ENCODE measurements around the gene TAF1D. TPM values are rescaled to one million over a fixed set of nuclear protein-coding genes. Genes with fewer than 3 reads are reported as not detected.

TAF1D gene
- polyA plus RNA-seq, 1 donor from 2014 or later = 204 TPM

- peak overlapping the region; percentile 91 for H3K27ac ChIP-seq (ENCODE audit: low read length)
- peak overlapping the region; percentile 87 for H3K4me3 ChIP-seq (ENCODE audit: low read length)
- peak overlapping the region; percentile 92 for H3K9ac ChIP-seq (ENCODE audit: low read length)
- H3K36me3 ChIP-seq (ENCODE audit: insufficient read depth, low read length) = peaks cover 7% of the 10 kb centered on the region
- no peaks in the 10 kb centered on the region for H3K9me2 ChIP-seq (ENCODE audit: insufficient read depth, low read length)
- peaks cover 46% of the 10 kb centered on the region for H3K79me2 ChIP-seq (replicated peaks; ENCODE audit: insufficient read depth, low read length)
- H3K27me3 ChIP-seq (ENCODE audit: insufficient read depth, low read depth, low read length) = no peaks in the 10 kb centered on the region
- TF ChIP-seq TAF1 (IDR thresholded peaks at IDR 0.05; ENCODE audit: low read depth) = no peak
- TF ChIP-seq, protein P1, sequence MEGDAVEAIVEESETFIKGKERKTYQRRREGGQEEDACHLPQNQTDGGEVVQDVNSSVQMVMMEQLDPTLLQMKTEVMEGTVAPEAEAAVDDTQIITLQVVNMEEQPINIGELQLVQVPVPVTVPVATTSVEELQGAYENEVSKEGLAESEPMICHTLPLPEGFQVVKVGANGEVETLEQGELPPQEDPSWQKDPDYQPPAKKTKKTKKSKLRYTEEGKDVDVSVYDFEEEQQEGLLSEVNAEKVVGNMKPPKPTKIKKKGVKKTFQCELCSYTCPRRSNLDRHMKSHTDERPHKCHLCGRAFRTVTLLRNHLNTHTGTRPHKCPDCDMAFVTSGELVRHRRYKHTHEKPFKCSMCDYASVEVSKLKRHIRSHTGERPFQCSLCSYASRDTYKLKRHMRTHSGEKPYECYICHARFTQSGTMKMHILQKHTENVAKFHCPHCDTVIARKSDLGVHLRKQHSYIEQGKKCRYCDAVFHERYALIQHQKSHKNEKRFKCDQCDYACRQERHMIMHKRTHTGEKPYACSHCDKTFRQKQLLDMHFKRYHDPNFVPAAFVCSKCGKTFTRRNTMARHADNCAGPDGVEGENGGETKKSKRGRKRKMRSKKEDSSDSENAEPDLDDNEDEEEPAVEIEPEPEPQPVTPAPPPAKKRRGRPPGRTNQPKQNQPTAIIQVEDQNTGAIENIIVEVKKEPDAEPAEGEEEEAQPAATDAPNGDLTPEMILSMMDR (IDR thresholded peaks at IDR 0.05; ENCODE audit: poor library complexity, severe bottlenecking) = no peak
- TF ChIP-seq, protein P2, sequence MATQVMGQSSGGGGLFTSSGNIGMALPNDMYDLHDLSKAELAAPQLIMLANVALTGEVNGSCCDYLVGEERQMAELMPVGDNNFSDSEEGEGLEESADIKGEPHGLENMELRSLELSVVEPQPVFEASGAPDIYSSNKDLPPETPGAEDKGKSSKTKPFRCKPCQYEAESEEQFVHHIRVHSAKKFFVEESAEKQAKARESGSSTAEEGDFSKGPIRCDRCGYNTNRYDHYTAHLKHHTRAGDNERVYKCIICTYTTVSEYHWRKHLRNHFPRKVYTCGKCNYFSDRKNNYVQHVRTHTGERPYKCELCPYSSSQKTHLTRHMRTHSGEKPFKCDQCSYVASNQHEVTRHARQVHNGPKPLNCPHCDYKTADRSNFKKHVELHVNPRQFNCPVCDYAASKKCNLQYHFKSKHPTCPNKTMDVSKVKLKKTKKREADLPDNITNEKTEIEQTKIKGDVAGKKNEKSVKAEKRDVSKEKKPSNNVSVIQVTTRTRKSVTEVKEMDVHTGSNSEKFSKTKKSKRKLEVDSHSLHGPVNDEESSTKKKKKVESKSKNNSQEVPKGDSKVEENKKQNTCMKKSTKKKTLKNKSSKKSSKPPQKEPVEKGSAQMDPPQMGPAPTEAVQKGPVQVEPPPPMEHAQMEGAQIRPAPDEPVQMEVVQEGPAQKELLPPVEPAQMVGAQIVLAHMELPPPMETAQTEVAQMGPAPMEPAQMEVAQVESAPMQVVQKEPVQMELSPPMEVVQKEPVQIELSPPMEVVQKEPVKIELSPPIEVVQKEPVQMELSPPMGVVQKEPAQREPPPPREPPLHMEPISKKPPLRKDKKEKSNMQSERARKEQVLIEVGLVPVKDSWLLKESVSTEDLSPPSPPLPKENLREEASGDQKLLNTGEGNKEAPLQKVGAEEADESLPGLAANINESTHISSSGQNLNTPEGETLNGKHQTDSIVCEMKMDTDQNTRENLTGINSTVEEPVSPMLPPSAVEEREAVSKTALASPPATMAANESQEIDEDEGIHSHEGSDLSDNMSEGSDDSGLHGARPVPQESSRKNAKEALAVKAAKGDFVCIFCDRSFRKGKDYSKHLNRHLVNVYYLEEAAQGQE (IDR thresholded peaks at IDR 0.05; ENCODE audit: borderline replicate concordance) = no peak
- H3K4me2 ChIP-seq (ENCODE audit: low read length) = peak overlapping the region; percentile 61
- H3F3A ChIP-seq (ENCODE audit: insufficient read depth, low read length, poor library complexity, severe bottlenecking) = no peaks in the 10 kb centered on the region
- peak overlapping the region; percentile 79 for H2AFZ ChIP-seq (ENCODE audit: low read depth, low read length)
- H4K20me1 ChIP-seq (ENCODE audit: insufficient read depth) = no peaks in the 10 kb centered on the region
- no peaks in the 10 kb centered on the region for H3K9me3 ChIP-seq (ENCODE audit: low read length)
Measured at GRCh38 chr11:93741882-93742226, 559 bp upstream of the TAF1D start.

DNA sequence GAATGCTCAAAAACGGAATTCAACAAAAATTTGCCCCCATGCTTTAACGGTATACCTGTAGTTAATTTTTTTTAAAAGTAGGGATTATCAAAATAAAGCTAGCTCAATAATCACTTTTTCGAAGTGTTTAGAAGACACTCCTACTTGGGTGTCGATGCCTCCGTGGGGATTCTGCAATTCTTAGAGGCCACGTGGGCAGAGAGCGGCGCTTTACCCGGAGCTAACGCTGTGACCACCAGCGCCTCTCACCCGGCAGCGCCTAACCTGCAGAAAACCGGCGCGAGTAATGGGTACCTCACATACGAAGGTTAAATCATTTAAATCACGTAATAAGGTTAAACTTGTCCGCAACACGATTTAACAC is 583 bp downstream of the TAF1D start:
- Histone ChIP-seq H3K9ac (ENCODE audit: low read length) (peak overlapping the region; percentile 92), H3K4me3 (ENCODE audit: low read length) (peak overlapping the region; percentile 87), H3K9me2 (ENCODE audit: insufficient read depth, low read length) (no peaks in the 10 kb centered on the region), H3K9me3 (ENCODE audit: low read length) (no peaks in the 10 kb centered on the region), H3K79me2 (replicated peaks; ENCODE audit: insufficient read depth, low read length) (peaks cover 46% of the 10 kb centered on the region), H3K36me3 (ENCODE audit: insufficient read depth, low read length) (peaks cover 7% of the 10 kb centered on the region), H3K4me2 (ENCODE audit: low read length) (peak overlapping the region; percentile 64), H4K20me1 (ENCODE audit: insufficient read depth) (no peaks in the 10 kb centered on the region), H3K27ac (ENCODE audit: low read length) (peak overlapping the region; percentile 91), H3K27me3 (ENCODE audit: insufficient read depth, low read depth, low read length) (no peaks in the 10 kb centered on the region), H3F3A (ENCODE audit: insufficient read depth, low read length, poor library complexity, severe bottlenecking) (no peaks in the 10 kb centered on the region), H2AFZ (ENCODE audit: low read depth, low read length) (peak overlapping the region; percentile 81)
- TF ChIP-seq, protein P1 (IDR thresholded peaks at IDR 0.05; ENCODE audit: poor library complexity, severe bottlenecking) = peak; percentile 38
- peak; percentile 97 for TF ChIP-seq MXI1 (conservative IDR thresholded peaks at IDR 0.05; ENCODE audit: poor library complexity, severe bottlenecking)
- TF ChIP-seq SMC3 (conservative IDR thresholded peaks at IDR 0.05; ENCODE audit: poor library complexity) = no peak
